ENCODE data around the gene FBXL17. TPM values are rescaled to one million over a fixed set of nuclear protein-coding genes. Genes with fewer than 3 reads are reported as not detected.

FBXL17 gene
- total RNA-seq, 3 donors from 2014 or later, result 22.6 to 31.3 (median 28.8) TPM

DNA sequence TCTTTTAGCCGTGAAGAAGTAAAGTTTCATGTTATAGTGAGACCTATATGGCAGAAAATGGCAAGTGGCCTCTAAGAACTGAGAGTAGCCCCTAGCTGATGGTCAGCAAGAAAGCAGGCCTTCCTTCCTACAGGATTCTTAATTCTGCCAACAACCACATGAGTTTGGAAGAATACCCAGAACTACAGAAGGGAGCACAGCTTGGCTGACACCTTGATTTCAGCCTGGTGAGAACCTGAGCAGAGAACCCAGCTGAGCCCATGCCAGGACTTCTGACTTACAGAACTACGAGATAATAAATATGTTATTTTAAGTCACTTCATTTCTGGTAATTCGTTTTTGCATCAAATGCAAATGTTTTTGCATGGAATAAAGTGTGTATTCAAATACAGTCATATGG is 5.9 kb upstream of the FBXL17 start:
- H3K4me3 ChIP-seq, result no peak overlapping the region
- H3K36me3 ChIP-seq, result no peaks in the 10 kb centered on the region
- no peaks in the 10 kb centered on the region for H3K27me3 ChIP-seq
- DNase-seq (ENCODE audit: low spot score in 2 of 2), result no peak
- H3K4me1 ChIP-seq, result no peaks in the 10 kb centered on the region
- TF ChIP-seq POLR2AphosphoS5 (IDR thresholded peaks at IDR 0.05) (no peak), POLR2A (IDR thresholded peaks at IDR 0.05) (no peak)
- TF ChIP-seq, protein P1, sequence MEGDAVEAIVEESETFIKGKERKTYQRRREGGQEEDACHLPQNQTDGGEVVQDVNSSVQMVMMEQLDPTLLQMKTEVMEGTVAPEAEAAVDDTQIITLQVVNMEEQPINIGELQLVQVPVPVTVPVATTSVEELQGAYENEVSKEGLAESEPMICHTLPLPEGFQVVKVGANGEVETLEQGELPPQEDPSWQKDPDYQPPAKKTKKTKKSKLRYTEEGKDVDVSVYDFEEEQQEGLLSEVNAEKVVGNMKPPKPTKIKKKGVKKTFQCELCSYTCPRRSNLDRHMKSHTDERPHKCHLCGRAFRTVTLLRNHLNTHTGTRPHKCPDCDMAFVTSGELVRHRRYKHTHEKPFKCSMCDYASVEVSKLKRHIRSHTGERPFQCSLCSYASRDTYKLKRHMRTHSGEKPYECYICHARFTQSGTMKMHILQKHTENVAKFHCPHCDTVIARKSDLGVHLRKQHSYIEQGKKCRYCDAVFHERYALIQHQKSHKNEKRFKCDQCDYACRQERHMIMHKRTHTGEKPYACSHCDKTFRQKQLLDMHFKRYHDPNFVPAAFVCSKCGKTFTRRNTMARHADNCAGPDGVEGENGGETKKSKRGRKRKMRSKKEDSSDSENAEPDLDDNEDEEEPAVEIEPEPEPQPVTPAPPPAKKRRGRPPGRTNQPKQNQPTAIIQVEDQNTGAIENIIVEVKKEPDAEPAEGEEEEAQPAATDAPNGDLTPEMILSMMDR (IDR thresholded peaks at IDR 0.05), result no peak
- no peaks in the 10 kb centered on the region for H3K9me3 ChIP-seq
- intact Hi-C loops (cut with DNase I; ENCODE audit: low total_unique reads), result no loop called here
- H3K27ac ChIP-seq, result no peak overlapping the region

DNA sequence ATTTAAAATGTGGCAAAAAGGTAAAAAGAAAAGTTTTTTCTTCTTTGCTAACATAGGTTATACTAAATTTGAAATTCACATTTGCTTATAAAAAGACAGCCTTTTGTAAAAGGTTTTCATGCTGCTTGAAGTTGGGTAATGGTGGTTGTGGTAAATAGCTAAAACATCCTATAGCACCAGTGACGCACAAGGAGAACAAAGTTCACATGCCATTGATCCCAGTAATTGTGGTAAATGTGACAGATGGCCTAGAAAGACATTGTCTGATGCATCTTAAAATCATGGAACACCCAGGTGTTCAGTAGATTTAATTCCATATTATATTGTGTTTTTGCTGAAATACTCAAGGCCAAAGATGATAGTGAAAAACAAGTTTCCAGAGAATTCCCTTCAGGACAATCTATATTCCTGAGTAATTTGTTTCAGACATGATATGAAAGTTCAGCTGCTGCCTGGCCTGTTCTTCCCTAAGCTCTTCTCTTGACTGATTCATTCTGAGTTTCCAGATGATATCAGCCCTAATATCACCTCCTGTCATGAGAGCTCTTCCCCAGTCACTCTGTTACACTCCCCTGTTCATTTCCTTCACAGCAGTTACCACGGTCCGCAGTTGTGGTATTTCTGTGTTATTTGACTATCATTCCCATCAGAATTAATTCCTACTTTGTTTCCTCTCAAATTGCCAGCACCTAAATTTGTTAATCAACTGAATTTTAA is 4.6 kb upstream of the FBXL17 start:
- TF ChIP-seq POLR2AphosphoS5 (IDR thresholded peaks at IDR 0.05) (no peak), POLR2A (IDR thresholded peaks at IDR 0.05) (no peak)
- TF ChIP-seq, protein P1 (IDR thresholded peaks at IDR 0.05), result no peak
- no peak for DNase-seq (ENCODE audit: low spot score in 2 of 2)
- Histone ChIP-seq H3K36me3 (no peaks in the 10 kb centered on the region), H3K9me3 (no peaks in the 10 kb centered on the region), H3K27ac (no peak overlapping the region), H3K4me1 (no peaks in the 10 kb centered on the region), H3K27me3 (no peaks in the 10 kb centered on the region), H3K4me3 (no peak overlapping the region)
- intact Hi-C loops (cut with DNase I; ENCODE audit: low total_unique reads), result no loop called here

DNA sequence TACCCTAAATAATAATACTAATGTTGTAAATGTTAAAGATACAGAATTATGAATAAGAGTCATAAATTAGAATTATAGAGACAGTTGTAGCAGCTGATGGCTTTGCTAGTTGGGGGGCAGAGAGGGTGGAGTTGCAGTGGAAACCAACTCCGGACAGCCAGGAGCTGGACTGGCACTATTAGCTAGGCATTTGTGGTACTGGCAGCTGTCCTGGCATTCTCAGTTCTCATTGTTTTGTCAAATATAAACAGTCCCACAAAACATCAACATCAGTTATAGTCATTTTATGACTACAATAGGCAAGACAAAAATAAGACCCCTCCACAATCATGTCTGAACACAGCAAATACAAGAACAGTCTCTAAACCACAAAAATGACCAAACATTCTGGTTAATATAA is 2.8 kb upstream of the FBXL17 start:
- Histone ChIP-seq H3K4me1 (no peaks in the 10 kb centered on the region), H3K4me3 (no peak overlapping the region), H3K27ac (no peak overlapping the region), H3K9me3 (no peaks in the 10 kb centered on the region), H3K27me3 (no peaks in the 10 kb centered on the region), H3K36me3 (no peaks in the 10 kb centered on the region)
- no peak for DNase-seq (ENCODE audit: low spot score in 2 of 2)
- TF ChIP-seq, protein P1 (IDR thresholded peaks at IDR 0.05), result no peak
- TF ChIP-seq POLR2A (IDR thresholded peaks at IDR 0.05), result no peak
- TF ChIP-seq POLR2AphosphoS5 (IDR thresholded peaks at IDR 0.05), result no peak
- intact Hi-C loops (cut with DNase I; ENCODE audit: low total_unique reads), result no loop called here

DNA sequence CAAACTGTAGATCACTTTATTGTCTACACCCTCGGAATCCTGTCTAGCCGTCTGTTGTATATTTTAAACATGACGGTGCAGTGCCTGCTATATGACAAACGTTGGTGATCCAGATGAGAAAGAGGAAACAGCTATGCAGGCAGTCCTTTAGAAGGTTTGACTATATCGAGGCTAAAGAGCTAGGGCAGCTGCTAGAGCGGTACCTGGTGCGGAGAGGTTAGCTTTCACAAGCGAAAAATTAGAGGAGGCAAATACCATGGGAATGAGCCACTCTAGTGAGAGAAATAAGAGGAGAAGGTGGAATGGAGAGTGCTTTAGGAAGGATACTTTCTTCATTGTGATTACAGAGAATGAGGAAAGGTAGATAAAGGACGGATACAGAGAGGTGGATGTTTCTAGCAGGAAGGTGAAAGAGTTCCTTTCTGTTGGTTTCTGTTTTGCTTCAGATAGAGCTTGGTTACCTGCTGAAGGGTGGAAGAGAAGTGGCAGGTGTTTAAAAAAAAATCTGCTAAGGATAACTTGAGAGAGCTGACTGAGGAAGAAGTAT is 959 bp upstream of the FBXL17 start:
- peak overlapping the region; percentile 96 to 100 for H3K27ac ChIP-seq
- TF ChIP-seq POLR2AphosphoS5 (IDR thresholded peaks at IDR 0.05) (no peak), POLR2A (IDR thresholded peaks at IDR 0.05) (no peak)
- TF ChIP-seq, protein P1 (IDR thresholded peaks at IDR 0.05), result no peak
- DNase-seq (ENCODE audit: low spot score in 2 of 2), result no peak
- no peaks in the 10 kb centered on the region for H3K9me3 ChIP-seq
- H3K36me3 ChIP-seq, result no peaks in the 10 kb centered on the region
- no peaks in the 10 kb centered on the region for H3K27me3 ChIP-seq
- H3K4me1 ChIP-seq, result peaks cover 0 to 5% of the 10 kb centered on the region in 2 donors
- intact Hi-C loops (cut with DNase I; ENCODE audit: low total_unique reads), result no loop called here
- peak overlapping the region; percentile 89 to 94 (median 94) for H3K4me3 ChIP-seq

DNA sequence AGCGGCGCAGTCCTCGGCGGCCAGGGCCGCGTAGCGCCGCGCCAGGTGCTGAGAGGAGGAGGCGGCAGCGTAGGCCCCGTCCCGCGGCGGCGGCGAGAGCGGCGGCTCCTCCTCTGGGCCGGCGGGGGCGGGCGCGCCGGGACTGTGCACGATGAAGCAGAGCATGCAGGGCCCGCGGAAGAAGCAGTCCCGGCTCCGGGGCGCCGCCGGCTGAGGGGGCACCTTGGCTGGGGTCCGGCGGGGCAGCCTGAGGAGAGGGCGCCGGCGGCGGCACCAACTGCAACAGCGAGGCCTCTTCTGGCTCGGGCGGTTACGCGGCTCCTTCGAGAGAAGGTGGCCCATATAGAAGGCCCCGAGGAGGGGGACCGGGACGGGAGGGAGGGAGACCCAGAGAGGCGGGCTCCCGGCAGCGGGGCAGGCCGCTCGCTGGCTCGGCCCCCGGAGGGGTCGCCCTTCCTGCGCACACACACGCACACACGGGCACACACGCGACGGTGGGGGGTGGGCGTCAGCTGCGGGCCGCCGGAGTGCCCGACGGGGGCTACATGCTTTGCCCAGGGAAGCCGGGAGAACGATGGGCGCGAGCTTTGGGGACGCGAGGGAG is 446 bp downstream of the FBXL17 start:
- Histone ChIP-seq H3K36me3 (no peaks in the 10 kb centered on the region), H3K9me3 (peaks cover 0 to 1% of the 10 kb centered on the region in 2 donors), H3K27ac (peak overlapping the region; percentile 96 to 100), H3K4me1 (peaks cover 0 to 5% of the 10 kb centered on the region in 2 donors), H3K4me3 (peak overlapping the region; percentile 89 to 94 (median 94)), H3K27me3 (no peaks in the 10 kb centered on the region)
- TF ChIP-seq POLR2A (IDR thresholded peaks at IDR 0.05) (no peak), POLR2AphosphoS5 (IDR thresholded peaks at IDR 0.05) (no peak)
- TF ChIP-seq, protein P1 (IDR thresholded peaks at IDR 0.05), result no peak
- peak; percentile 59 to 71 for DNase-seq (ENCODE audit: low spot score in 2 of 2)
- intact Hi-C loops (cut with DNase I; ENCODE audit: low total_unique reads), result no loop called here

Measured in breast epithelium (tissue), 4 donors.